ES-I3 (cell line): ENCODE measurements around the gene HEPHL1.

Experiments used
- H3K36me3 ChIP-seq: 2 replicates; pipeline ENCODE4 v1.6.1; 2013; ENCODE audit warnings: mild to moderate bottlenecking, low read length, control low read depth, moderate library complexity; ENCODE audit not compliant: insufficient read depth
- H3K4me1 ChIP-seq: 2 replicates; pipeline ENCODE4 v1.6.1; 2013; ENCODE audit warnings: mild to moderate bottlenecking, control low read depth, low read length; ENCODE audit not compliant: insufficient read depth
- H3K9ac ChIP-seq: 2 replicates; pipeline ENCODE4 v1.6.1; 2013; ENCODE audit warnings: low read depth, mild to moderate bottlenecking, low read length, moderate library complexity
- H3K9me3 ChIP-seq: 2 replicates; pipeline ENCODE4 v1.6.1; 2013; ENCODE audit warnings: mild to moderate bottlenecking, low read length, moderate library complexity; ENCODE audit not compliant: control insufficient read depth, insufficient read depth

Gene HEPHL1

GRCh38 chr11:94133752-94134151 is 112.6 kb downstream of the HEPHL1 start:
- Histone ChIP-seq H3K4me1 (peaks cover 38% of the 10 kb centered on the region), H3K9ac (no peak overlapping the region), H3K36me3 (no peaks in the 10 kb centered on the region), H3K9me3 (no peaks in the 10 kb centered on the region)

- no peak overlapping the region for H3K9ac ChIP-seq
- H3K36me3 ChIP-seq: no peaks in the 10 kb centered on the region
- no peaks in the 10 kb centered on the region for H3K9me3 ChIP-seq
- peaks cover 38% of the 10 kb centered on the region for H3K4me1 ChIP-seq
Observed at GRCh38 chr11:94134651-94135512, 113.7 kb downstream of the HEPHL1 start.

GRCh38 chr11:94139416-94139815 is 118.3 kb downstream of the HEPHL1 start:
- Histone ChIP-seq H3K4me1 (peaks cover 25% of the 10 kb centered on the region), H3K36me3 (no peaks in the 10 kb centered on the region), H3K9ac (no peak overlapping the region), H3K9me3 (no peaks in the 10 kb centered on the region)

- Histone ChIP-seq H3K9ac (no peak overlapping the region), H3K9me3 (no peaks in the 10 kb centered on the region), H3K36me3 (no peaks in the 10 kb centered on the region), H3K4me1 (peaks cover 19% of the 10 kb centered on the region)
Observed at GRCh38 chr11:94140154-94140655, 119.1 kb downstream of the HEPHL1 start.

- Histone ChIP-seq H3K9ac (no peak overlapping the region), H3K36me3 (no peaks in the 10 kb centered on the region), H3K9me3 (no peaks in the 10 kb centered on the region), H3K4me1 (peaks cover 15% of the 10 kb centered on the region)
Observed at GRCh38 chr11:94141511-94142307, 120.6 kb downstream of the HEPHL1 start.

- Histone ChIP-seq H3K9me3 (no peaks in the 10 kb centered on the region), H3K4me1 (peaks cover 15% of the 10 kb centered on the region), H3K9ac (no peak overlapping the region), H3K36me3 (no peaks in the 10 kb centered on the region)
Observed at GRCh38 chr11:94142308-94143281, 121.4 kb downstream of the HEPHL1 start.

GRCh38 chr11:94144216-94144615 is 123.1 kb downstream of the HEPHL1 start:
- no peaks in the 10 kb centered on the region for H3K9me3 ChIP-seq
- no peaks in the 10 kb centered on the region for H3K36me3 ChIP-seq
- H3K9ac ChIP-seq: no peak overlapping the region
- H3K4me1 ChIP-seq: peaks cover 15% of the 10 kb centered on the region

- Histone ChIP-seq H3K9me3 (no peaks in the 10 kb centered on the region), H3K9ac (no peak overlapping the region), H3K36me3 (no peaks in the 10 kb centered on the region), H3K4me1 (peaks cover 15% of the 10 kb centered on the region)
Observed at GRCh38 chr11:94144664-94145063, 123.5 kb downstream of the HEPHL1 start.

GRCh38 chr11:94145431-94145830 is 124.3 kb downstream of the HEPHL1 start:
- Histone ChIP-seq H3K9ac (no peak overlapping the region), H3K36me3 (no peaks in the 10 kb centered on the region), H3K4me1 (peaks cover 15% of the 10 kb centered on the region), H3K9me3 (no peaks in the 10 kb centered on the region)

GRCh38 chr11:94145916-94146315 is 124.8 kb downstream of the HEPHL1 start:
- no peak overlapping the region for H3K9ac ChIP-seq
- H3K36me3 ChIP-seq: no peaks in the 10 kb centered on the region
- H3K9me3 ChIP-seq: no peaks in the 10 kb centered on the region
- peaks cover 15% of the 10 kb centered on the region for H3K4me1 ChIP-seq

- Histone ChIP-seq H3K4me1 (peaks cover 19% of the 10 kb centered on the region), H3K9ac (no peak overlapping the region), H3K36me3 (no peaks in the 10 kb centered on the region), H3K9me3 (no peaks in the 10 kb centered on the region)
Observed at GRCh38 chr11:94147433-94147845, 126.3 kb downstream of the HEPHL1 start.

GRCh38 chr11:94148189-94148588 is 127.0 kb downstream of the HEPHL1 start:
- no peak overlapping the region for H3K9ac ChIP-seq
- peaks cover 21% of the 10 kb centered on the region for H3K4me1 ChIP-seq
- no peaks in the 10 kb centered on the region for H3K9me3 ChIP-seq

GRCh38 chr11:94149431-94150017 is 128.4 kb downstream of the HEPHL1 start:
- H3K36me3 ChIP-seq: no peaks in the 10 kb centered on the region
- no peak overlapping the region for H3K9ac ChIP-seq
- H3K4me1 ChIP-seq: peaks cover 30% of the 10 kb centered on the region
- no peaks in the 10 kb centered on the region for H3K9me3 ChIP-seq

More at GRCh38 chr11:94148189-94148588, 127.0 kb downstream of the HEPHL1 start:
- no peaks in the 10 kb centered on the region for H3K36me3 ChIP-seq
